ENCODE measurements around the gene STS. TPM values are rescaled to one million over a fixed set of nuclear protein-coding genes. Genes with fewer than 3 reads are reported as not detected.

STS gene
- total and polyA plus RNA-seq, 4 donors: 1.8 to 6.4 (median 2.8) TPM

DNA sequence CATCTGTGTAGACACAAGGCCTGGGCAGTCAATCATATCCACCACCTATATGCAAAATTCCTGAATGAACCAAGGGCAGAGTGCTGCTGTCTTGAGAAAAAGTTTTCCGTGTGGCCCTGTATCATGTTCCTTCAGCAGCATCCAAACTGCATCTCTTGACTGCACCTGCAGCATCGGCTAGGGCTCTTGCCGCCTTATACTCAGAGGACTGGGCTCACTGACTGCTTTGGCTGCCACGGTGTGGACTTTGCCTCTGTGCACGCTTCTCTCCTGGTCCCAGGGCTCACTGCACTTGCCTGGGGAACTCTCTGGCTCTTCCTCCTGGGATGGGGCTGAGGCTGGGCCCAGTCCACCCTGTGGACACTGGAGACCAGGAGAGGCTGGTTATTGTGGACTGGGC lies 39.5 kb upstream of the STS start:
- H3K27ac ChIP-seq (ENCODE audit: low read depth in 1 of 2, low read length in 2 of 2): no peak overlapping the region
- no peaks in the 10 kb centered on the region for H3K9me3 ChIP-seq (ENCODE audit: control insufficient read depth in 4 of 4, low read length in 3 of 4)
- WGBS: 50% methylated on average over 5 of the region's 5 CpGs
- no peak overlapping the region for H3K4me3 ChIP-seq (ENCODE audit: low read depth in 1 of 3, low read length in 3 of 3)
- DNase-seq (ENCODE audit: low spot score): no peak
- H3K27me3 ChIP-seq (ENCODE audit: control insufficient read depth in 4 of 4, insufficient read depth in 4 of 4, low read length in 3 of 4): no peaks in the 10 kb centered on the region
- peaks cover 0 to 12% (median 4%) of the 10 kb centered on the region in 4 donors for H3K36me3 ChIP-seq (ENCODE audit: control insufficient read depth in 4 of 4, insufficient read depth in 3 of 4, low read depth in 1 of 4, low read length in 3 of 4)
- no peak for TF ChIP-seq FOXA2 (IDR thresholded peaks at IDR 0.05)
- no peak for TF ChIP-seq JUND (IDR thresholded peaks at IDR 0.05)
- no peak for TF ChIP-seq FOXA1 (IDR thresholded peaks at IDR 0.05)
- TF ChIP-seq RAD21 (IDR thresholded peaks at IDR 0.05): peak; percentile 8 to 59
- TF ChIP-seq TAF1 (conservative IDR thresholded peaks at IDR 0.05): no peak
- TF ChIP-seq NR2F2 (IDR thresholded peaks at IDR 0.05): no peak
- peak; percentile 74 to 84 for TF ChIP-seq HNF4A (conservative IDR thresholded peaks at IDR 0.05)
- TF ChIP-seq, protein P1, sequence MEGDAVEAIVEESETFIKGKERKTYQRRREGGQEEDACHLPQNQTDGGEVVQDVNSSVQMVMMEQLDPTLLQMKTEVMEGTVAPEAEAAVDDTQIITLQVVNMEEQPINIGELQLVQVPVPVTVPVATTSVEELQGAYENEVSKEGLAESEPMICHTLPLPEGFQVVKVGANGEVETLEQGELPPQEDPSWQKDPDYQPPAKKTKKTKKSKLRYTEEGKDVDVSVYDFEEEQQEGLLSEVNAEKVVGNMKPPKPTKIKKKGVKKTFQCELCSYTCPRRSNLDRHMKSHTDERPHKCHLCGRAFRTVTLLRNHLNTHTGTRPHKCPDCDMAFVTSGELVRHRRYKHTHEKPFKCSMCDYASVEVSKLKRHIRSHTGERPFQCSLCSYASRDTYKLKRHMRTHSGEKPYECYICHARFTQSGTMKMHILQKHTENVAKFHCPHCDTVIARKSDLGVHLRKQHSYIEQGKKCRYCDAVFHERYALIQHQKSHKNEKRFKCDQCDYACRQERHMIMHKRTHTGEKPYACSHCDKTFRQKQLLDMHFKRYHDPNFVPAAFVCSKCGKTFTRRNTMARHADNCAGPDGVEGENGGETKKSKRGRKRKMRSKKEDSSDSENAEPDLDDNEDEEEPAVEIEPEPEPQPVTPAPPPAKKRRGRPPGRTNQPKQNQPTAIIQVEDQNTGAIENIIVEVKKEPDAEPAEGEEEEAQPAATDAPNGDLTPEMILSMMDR (IDR thresholded peaks at IDR 0.05; ENCODE audit: low read depth, low read length, missing input control): no peak
- TF ChIP-seq, protein P2, sequence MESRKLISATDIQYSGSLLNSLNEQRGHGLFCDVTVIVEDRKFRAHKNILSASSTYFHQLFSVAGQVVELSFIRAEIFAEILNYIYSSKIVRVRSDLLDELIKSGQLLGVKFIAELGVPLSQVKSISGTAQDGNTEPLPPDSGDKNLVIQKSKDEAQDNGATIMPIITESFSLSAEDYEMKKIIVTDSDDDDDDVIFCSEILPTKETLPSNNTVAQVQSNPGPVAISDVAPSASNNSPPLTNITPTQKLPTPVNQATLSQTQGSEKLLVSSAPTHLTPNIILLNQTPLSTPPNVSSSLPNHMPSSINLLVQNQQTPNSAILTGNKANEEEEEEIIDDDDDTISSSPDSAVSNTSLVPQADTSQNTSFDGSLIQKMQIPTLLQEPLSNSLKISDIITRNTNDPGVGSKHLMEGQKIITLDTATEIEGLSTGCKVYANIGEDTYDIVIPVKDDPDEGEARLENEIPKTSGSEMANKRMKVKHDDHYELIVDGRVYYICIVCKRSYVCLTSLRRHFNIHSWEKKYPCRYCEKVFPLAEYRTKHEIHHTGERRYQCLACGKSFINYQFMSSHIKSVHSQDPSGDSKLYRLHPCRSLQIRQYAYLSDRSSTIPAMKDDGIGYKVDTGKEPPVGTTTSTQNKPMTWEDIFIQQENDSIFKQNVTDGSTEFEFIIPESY (IDR thresholded peaks at IDR 0.05): no peak
- TF ChIP-seq, protein P3, sequence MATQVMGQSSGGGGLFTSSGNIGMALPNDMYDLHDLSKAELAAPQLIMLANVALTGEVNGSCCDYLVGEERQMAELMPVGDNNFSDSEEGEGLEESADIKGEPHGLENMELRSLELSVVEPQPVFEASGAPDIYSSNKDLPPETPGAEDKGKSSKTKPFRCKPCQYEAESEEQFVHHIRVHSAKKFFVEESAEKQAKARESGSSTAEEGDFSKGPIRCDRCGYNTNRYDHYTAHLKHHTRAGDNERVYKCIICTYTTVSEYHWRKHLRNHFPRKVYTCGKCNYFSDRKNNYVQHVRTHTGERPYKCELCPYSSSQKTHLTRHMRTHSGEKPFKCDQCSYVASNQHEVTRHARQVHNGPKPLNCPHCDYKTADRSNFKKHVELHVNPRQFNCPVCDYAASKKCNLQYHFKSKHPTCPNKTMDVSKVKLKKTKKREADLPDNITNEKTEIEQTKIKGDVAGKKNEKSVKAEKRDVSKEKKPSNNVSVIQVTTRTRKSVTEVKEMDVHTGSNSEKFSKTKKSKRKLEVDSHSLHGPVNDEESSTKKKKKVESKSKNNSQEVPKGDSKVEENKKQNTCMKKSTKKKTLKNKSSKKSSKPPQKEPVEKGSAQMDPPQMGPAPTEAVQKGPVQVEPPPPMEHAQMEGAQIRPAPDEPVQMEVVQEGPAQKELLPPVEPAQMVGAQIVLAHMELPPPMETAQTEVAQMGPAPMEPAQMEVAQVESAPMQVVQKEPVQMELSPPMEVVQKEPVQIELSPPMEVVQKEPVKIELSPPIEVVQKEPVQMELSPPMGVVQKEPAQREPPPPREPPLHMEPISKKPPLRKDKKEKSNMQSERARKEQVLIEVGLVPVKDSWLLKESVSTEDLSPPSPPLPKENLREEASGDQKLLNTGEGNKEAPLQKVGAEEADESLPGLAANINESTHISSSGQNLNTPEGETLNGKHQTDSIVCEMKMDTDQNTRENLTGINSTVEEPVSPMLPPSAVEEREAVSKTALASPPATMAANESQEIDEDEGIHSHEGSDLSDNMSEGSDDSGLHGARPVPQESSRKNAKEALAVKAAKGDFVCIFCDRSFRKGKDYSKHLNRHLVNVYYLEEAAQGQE (IDR thresholded peaks at IDR 0.05): no peak
- TF ChIP-seq SP1 (IDR thresholded peaks at IDR 0.05): no peak
- TF ChIP-seq HNF4G (IDR thresholded peaks at IDR 0.05): peak; percentile 78
- no peak for TF ChIP-seq GABPA (IDR thresholded peaks at IDR 0.05 in 1 of 2, conservative IDR thresholded peaks at IDR 0.05 in 1 of 2)
- H3K4me1 ChIP-seq (ENCODE audit: control insufficient read depth in 4 of 4, insufficient read depth in 4 of 4, low read length in 3 of 4): peaks cover 0 to 12% (median 5%) of the 10 kb centered on the region in 4 donors
- H3K9ac ChIP-seq (ENCODE audit: low read depth in 1 of 2, low read length in 2 of 2): no peak overlapping the region

DNA sequence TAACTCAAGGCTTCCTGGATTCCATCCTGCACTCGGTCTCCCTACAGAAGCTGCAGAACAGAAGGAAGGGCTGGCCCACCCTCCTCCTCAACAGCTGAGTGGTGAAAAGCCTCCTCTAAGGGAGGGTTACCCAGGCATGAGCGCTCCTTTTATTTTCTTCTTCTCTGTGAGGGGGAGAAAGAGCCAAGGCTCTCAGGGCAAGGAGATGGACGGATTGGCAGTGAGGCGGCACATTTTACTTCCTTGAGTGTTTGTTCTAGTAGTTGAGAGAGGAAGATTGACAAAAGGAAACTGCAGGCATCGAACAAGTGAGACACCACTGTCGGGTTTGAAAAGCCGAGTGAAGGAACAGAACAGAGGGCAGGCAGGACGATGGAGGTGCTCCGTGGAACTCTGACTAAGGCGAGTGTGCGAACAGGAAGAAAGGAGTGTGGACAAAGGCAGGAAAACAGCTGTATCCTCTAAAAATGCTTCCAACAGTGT lies 38.4 kb upstream of the STS start:
- WGBS: 70% methylated on average over 11 of the region's 11 CpGs
- no peak for DNase-seq (ENCODE audit: low spot score)
- no peaks in the 10 kb centered on the region for H3K27me3 ChIP-seq (ENCODE audit: control insufficient read depth in 4 of 4, insufficient read depth in 4 of 4, low read length in 3 of 4)
- H3K36me3 ChIP-seq (ENCODE audit: control insufficient read depth in 4 of 4, insufficient read depth in 3 of 4, low read depth in 1 of 4, low read length in 3 of 4): peaks cover 0 to 9% (median 2%) of the 10 kb centered on the region in 4 donors
- H3K27ac ChIP-seq (ENCODE audit: low read depth in 1 of 2, low read length in 2 of 2): no peak overlapping the region
- H3K4me3 ChIP-seq (ENCODE audit: low read depth in 1 of 3, low read length in 3 of 3): no peak overlapping the region
- TF ChIP-seq FOXA2 (IDR thresholded peaks at IDR 0.05) (no peak), RAD21 (IDR thresholded peaks at IDR 0.05) (no peak), YY1 (IDR thresholded peaks at IDR 0.05) (no peak), EGR1 (IDR thresholded peaks at IDR 0.05; ENCODE audit: low read depth in 2 of 2) (no peak), SP1 (IDR thresholded peaks at IDR 0.05) (no peak), HNF4A (conservative IDR thresholded peaks at IDR 0.05) (no peak), NR2F2 (IDR thresholded peaks at IDR 0.05) (no peak), GABPA (IDR thresholded peaks at IDR 0.05 in 1 of 2, conservative IDR thresholded peaks at IDR 0.05 in 1 of 2) (no peak), RXRA (IDR thresholded peaks at IDR 0.05) (no peak), FOXA1 (IDR thresholded peaks at IDR 0.05) (no peak), TAF1 (conservative IDR thresholded peaks at IDR 0.05) (no peak), JUND (IDR thresholded peaks at IDR 0.05) (no peak)
- TF ChIP-seq, protein P2 (IDR thresholded peaks at IDR 0.05): no peak
- TF ChIP-seq, protein P4, sequence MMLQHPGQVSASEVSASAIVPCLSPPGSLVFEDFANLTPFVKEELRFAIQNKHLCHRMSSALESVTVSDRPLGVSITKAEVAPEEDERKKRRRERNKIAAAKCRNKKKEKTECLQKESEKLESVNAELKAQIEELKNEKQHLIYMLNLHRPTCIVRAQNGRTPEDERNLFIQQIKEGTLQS (IDR thresholded peaks at IDR 0.05): no peak
- TF ChIP-seq, protein P5, sequence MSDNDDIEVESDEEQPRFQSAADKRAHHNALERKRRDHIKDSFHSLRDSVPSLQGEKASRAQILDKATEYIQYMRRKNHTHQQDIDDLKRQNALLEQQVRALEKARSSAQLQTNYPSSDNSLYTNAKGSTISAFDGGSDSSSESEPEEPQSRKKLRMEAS (IDR thresholded peaks at IDR 0.05): no peak
- TF ChIP-seq, protein P1 (IDR thresholded peaks at IDR 0.05; ENCODE audit: low read depth, low read length, missing input control): no peak
- no peak overlapping the region for H3K9ac ChIP-seq (ENCODE audit: low read depth in 1 of 2, low read length in 2 of 2)
- H3K9me3 ChIP-seq (ENCODE audit: control insufficient read depth in 4 of 4, low read length in 3 of 4): no peaks in the 10 kb centered on the region
- H3K4me1 ChIP-seq (ENCODE audit: control insufficient read depth in 4 of 4, insufficient read depth in 4 of 4, low read length in 3 of 4): peaks cover 0 to 12% (median 5%) of the 10 kb centered on the region in 4 donors
